ELR (cell line): ENCODE measurements around the gene NEURL2.
"Not testable (repeated sequence)": the region's sequence is repeated elsewhere in the genome, so short reads cannot be mapped to it uniquely, and the experiment has no call there.

Experiments used
- DNase-seq: peaks from one replicate; pipeline ENCODE4 v3.0.0-alpha.2; 2015; ENCODE audit warnings: low read depth

NEURL2 gene

DNA sequence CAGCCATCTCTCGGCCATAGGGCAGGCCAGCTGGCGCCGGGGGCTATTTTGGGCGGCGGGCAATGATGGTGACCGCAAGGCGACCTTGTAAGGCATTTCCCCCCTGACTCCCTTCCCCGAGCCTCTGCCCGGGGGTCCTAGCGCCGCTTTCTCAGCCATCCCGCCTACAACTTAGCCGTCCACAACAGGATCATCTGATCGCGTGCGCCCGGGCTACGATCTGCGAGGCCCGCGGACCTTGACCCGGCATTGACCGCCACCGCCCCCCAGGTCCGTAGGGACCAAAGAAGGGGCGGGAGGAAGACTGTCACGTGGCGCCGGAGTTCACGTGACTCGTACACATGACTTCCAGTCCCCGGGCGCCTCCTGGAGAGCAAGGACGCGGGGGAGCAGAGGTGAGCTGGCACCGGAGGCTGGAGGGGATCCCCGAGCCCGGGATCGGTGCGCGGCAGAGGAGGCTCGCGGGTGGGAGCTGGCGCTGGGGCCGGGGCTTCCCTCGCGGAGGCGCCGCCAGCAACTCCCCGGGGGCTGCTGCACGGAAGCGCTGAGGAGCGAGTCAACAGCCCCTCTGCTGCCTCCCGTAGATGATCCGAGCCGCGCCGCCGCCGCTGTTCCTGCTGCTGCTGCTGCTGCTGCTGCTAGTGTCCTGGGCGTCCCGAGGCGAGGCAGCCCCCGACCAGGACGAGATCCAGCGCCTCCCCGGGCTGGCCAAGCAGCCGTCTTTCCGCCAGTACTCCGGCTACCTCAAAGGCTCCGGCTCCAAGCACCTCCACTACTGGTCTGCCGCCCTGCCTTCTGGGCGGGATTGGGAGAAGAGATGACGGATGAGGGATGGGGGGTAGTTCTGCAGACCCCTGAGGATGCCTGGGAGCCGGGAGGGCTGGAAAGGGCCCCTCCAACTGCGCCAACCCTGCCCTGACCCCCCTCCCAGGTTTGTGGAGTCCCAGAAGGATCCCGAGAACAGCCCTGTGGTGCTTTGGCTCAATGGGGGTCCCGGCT is at the start of gene NEURL2, which contains the start of gene CTSA:
NEURL2 (minus strand) TSS at position 224 of the 999 bp plus-strand sequence; CDS start at position 7, 217 bp downstream.
CTSA (plus strand) TSS at position 351 of the 999 bp plus-strand sequence; CDS start at position 585, 234 bp downstream.
- peak; percentile 96 for DNase-seq

- DNase-seq = no peak
Observed at GRCh38 chr20:45940469-45940868, 49.5 kb upstream of the NEURL2 start.

- no peak for DNase-seq
Observed at GRCh38 chr20:45940053-45940452, 49.0 kb upstream of the NEURL2 start.

DNA sequence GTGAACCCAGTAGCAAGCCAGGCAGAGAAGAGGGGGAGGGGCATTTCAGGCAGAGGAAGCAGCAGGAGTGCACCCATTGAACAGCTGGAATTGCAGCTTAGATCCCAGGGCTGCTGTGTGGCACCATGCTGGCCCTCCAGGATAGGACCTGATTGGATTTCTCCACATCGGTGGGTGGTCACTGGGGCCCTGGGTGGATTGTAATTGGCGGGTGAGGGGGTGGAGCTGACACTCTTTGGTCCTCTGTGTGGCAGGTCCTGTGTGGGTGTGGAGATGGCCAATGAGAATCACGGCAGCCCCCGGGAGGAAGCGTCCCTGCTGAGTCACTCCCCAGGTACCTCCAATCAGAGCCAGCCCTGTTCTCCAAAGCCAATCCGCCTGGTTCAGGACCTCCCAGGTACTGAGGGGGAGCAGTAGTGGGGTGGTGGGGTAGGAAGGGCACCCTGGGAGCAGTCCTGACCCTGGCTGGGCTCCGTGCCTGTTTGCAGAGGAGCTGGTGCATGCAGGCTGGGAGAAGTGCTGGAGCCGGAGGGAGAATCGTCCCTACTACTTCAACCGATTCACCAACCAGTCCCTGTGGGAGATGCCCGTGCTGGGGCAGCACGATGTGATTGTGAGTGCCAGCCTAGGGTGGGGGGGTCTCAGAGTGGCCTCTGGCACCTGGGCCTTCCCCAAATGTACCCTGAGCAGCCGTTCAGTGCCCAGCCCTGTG is 47.9 kb upstream of the NEURL2 start:
- no peak for DNase-seq

GRCh38 chr20:45937765-45938164 is 46.8 kb upstream of the NEURL2 start:
- DNase-seq = no peak

- DNase-seq = no peak
Observed at GRCh38 chr20:45935416-45936046, 44.5 kb upstream of the NEURL2 start.

GRCh38 chr20:45934586-45935415 is 43.8 kb upstream of the NEURL2 start, which contains the start of gene PCIF1:
TSS of gene PCIF1 (plus strand) at chr20:45934683. CDS start at chr20:45939000, 4,317 bp downstream.
- DNase-seq = peak; percentile 99

GRCh38 chr20:45934046-45934585 is 43.1 kb upstream of the NEURL2 start:
- peak; percentile 68 for DNase-seq

DNA sequence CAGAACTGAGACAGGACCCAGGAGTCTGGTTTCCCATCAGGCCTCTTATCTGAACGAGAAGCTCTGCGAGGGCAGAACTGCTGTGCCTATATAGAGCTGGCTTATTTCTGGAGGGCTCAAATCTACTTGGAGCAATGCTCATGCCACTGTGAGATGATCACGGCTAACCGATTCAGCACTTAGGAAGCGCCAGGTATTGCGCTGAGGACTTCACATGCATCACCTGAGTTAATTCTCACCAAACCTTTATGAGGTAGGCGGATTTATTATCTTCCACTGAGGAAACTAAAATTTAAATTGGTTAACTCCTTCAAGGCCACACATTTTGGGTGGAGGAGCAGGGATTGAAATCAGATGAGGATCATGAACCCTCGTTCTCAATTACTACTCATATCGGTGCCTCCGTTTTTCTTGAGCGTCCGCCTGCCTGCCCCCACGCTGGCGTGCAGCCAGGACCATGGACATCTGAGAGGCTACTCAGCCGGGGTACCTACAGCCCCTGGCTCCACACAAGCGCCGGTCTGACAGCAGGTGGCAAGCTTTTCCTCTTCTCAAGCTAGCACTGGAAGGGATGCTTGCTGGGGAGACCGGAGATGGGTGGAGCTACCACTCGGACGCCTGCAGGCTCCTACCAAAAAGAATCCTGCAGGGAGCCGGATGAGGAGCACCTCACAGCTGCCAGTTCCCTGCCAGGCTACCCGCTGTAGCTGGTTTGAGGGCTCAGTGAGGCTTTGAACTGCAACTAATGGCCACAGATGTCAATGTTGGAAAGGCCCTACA is 42.4 kb upstream of the NEURL2 start:
- DNase-seq = peak; percentile 91

GRCh38 chr20:45931680-45932079 is 40.7 kb upstream of the NEURL2 start:
- not testable (repeated sequence) for DNase-seq

GRCh38 chr20:45927071-45927878 is 36.3 kb upstream of the NEURL2 start:
- no peak for DNase-seq

GRCh38 chr20:45926731-45927070 is 35.7 kb upstream of the NEURL2 start:
- DNase-seq = no peak

GRCh38 chr20:45925821-45926506 is 35.0 kb upstream of the NEURL2 start:
- no peak for DNase-seq

DNA sequence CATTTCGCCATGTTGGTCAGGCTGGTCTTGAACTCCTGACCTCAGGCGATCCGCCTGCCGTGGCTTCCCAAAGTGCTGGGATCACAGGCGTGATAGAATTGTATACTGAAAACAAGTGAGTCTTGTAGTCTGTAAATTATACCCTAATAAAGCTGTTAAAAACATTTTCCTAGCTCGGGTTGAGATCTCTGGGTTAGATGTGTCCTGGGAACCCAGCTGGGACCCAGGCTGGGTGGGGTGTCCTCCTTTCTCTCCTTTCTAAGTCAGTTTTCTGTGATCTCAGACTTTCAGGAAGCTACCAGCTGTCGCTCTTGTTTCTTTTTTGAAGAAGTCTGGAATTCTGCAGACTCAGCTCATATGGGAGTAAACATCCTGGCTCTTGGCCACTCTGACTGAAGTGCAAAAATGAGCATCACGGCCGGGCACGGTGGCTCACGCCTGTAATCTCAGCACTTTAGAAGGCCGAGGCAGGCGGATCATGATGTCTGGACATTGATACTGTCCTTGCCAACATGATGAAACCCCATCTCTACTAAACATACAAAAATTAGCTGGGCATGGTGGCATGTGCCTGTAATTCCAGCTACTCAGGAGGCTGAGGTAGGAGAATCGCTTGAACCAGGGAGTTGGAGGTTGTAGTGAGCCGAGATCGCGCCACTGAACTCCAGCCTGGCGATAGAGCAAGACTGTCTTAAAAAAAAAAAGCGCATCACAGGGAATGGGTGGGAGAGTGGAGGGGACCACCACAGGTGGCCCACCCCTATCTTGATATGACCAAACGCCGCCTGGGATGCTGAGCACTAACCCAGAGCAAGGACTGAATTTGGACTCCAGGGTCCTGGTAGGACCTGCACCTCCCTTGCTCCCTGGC is 33.6 kb upstream of the NEURL2 start:
- DNase-seq = peak; percentile 38

DNA sequence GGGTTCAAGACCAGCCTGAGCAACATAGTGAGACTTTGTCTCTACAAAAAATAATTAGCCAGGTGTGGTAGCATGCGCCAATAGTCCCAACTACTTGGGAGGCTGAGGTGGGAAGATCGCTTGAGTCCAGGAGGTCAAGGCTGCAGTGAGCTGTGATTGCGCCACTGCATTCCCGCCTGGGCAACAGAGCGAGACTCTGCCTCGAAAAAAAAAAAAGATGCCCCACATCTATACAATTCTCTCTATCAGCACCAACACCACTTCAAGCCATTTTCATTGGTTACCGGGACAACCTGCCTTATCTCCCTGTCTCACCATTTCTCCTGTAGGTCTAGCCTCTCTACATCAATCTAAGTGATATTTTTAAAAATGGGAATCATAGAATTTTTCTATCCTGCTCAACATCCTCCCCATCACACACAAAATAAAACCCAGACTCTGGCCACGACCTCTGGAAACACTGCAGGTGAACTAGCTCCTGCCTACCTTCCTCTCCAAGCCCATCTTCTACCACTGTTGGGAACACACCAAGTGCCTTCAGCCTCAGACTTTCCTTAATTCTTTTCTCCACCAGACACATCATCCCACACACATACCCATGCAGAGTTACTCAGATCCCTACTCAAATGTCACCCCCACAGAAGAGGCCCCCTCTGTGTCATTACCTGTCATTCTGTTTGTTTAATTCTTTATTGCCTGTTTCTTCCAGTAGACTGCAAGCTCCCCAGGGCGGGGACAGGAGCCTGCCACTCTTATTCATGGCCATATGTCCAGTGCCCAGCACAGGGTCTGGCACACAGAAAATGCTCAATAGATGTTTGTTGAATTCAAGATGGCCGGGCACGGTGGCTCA is 30.6 kb upstream of the NEURL2 start:
- DNase-seq = no peak

DNA sequence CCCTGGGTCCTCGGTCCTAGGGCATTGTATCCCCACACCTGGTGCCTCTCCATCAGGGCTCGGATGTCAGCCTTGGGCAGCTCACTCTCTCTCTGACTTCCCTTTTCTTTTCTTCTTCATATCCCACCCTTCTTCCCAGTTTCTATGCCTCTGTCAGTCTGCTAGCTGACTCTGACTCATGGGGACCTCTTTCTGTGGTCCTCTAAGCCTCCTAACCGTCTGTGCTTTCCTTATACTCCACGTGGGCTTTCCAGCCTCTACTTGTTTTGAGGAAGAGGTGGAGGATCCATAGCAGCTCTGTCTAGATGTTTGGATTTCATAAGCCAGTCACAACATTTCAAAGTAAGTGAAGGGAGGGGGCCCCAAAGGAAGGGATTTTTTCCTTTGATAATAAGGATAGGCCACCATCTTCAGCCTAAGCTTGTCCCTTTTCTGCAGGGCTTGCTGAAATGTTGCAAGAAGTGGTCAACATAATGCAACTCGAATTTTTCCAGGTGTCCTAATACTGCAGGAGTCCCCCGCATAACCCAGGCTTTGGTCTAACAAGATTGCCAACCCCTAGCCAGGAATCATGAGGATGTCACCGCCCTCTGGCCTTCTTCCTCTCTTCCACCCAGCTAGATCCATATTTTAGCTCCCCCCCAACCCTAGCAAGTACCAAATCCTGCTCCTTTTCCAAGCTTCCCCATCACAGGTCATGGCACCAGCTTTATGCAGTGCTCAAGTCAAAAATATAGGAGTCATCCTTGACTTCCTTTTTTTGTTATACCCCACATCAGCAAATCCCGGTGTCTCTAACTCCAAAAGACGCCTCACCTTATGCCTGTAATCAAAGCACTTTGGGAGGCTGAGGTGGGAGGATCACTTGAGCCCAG is 29.7 kb upstream of the NEURL2 start:
- no peak for DNase-seq
